GM10248 (cell line): Measurements from ENCODE around the gene FREY1.
A peak's percentile ranks its signal among the peaks of the same experiment; 100 is the strongest.

Experiments
- CTCF ChIA-PET: fragments of 300-600 bp; sonication (Branson Sonifier 250); formaldehyde crosslinking; extraction: SDS; loops from one replicate; lab custom pipeline; 2021; ENCODE audit warnings: antibody characterized with exemption; lab: Yijun Ruan, JAX
- POLR2A ChIA-PET: fragments of 350-650 bp; sonication (Branson Sonifier 250); formaldehyde crosslinking; extraction: SDS; loops from one replicate; lab custom pipeline; 2020; ENCODE audit warnings: antibody characterized with exemption; lab: Yijun Ruan, JAX
- DNase-seq: peaks from one replicate; pipeline ENCODE4 v3.0.0; 2012; ENCODE audit errors: extremely low spot score
- TF ChIP-seq, protein P1 (sequence below): IDR thresholded peaks from 2 replicates; pipeline ENCODE4 v1.5.1; 2012; ENCODE audit warnings: mild to moderate bottlenecking, low read depth; ENCODE audit errors: extremely low read depth, missing control alignments, control extremely low read depth

FREY1 gene

GRCh38 chr11:45889966-45890365, 17.1 kb downstream of the FREY1 start:
- POLR2A ChIA-PET, result no interaction called here
- CTCF ChIA-PET, result interaction anchor here (0.9 to 1.2 kb wide), 4 partner anchors 16 to 75 kb away, joined by 3 to 4 read pairs (median 4); no protein-coding TSS in a partner anchor
- TF ChIP-seq, protein P1, sequence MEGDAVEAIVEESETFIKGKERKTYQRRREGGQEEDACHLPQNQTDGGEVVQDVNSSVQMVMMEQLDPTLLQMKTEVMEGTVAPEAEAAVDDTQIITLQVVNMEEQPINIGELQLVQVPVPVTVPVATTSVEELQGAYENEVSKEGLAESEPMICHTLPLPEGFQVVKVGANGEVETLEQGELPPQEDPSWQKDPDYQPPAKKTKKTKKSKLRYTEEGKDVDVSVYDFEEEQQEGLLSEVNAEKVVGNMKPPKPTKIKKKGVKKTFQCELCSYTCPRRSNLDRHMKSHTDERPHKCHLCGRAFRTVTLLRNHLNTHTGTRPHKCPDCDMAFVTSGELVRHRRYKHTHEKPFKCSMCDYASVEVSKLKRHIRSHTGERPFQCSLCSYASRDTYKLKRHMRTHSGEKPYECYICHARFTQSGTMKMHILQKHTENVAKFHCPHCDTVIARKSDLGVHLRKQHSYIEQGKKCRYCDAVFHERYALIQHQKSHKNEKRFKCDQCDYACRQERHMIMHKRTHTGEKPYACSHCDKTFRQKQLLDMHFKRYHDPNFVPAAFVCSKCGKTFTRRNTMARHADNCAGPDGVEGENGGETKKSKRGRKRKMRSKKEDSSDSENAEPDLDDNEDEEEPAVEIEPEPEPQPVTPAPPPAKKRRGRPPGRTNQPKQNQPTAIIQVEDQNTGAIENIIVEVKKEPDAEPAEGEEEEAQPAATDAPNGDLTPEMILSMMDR, result no peak
- DNase-seq, result no peak

DNA sequence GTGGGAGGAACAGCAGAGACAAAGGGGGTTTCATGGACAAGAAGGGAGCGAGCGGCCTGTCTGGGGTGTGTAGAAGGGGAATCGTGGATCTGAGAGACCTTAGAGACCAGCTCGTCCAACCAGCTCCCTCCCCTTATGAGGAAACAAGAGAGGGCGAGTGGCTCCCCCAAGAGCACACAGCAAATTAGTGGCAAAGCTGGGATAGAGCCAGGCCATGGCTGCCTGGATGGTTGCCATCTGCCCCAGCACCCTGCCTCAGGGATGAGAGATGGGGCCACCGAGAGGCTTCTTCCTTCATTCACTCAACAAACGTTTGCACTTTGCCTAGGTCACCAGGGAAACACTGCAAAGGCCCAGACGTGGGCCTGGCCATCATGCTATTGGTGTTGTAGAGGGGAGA, 17.5 kb downstream of the FREY1 start:
- DNase-seq, result no peak
- ChIA-PET CTCF (interaction anchor here (0.9 to 1.2 kb wide), 3 partner anchors 16 to 26 kb away, joined by 3 to 4 read pairs (median 4); no protein-coding TSS in a partner anchor), POLR2A (no interaction called here)
- TF ChIP-seq, protein P1, result no peak

- ChIA-PET CTCF (interaction anchor here (1.1 to 1.2 kb wide), 2 partner anchors 37 to 116 kb away, joined by 3 read pairs; no protein-coding TSS in a partner anchor), POLR2A (no interaction called here)
Observed at GRCh38 chr11:45887587-45887986, 19.5 kb downstream of the FREY1 start.

DNA sequence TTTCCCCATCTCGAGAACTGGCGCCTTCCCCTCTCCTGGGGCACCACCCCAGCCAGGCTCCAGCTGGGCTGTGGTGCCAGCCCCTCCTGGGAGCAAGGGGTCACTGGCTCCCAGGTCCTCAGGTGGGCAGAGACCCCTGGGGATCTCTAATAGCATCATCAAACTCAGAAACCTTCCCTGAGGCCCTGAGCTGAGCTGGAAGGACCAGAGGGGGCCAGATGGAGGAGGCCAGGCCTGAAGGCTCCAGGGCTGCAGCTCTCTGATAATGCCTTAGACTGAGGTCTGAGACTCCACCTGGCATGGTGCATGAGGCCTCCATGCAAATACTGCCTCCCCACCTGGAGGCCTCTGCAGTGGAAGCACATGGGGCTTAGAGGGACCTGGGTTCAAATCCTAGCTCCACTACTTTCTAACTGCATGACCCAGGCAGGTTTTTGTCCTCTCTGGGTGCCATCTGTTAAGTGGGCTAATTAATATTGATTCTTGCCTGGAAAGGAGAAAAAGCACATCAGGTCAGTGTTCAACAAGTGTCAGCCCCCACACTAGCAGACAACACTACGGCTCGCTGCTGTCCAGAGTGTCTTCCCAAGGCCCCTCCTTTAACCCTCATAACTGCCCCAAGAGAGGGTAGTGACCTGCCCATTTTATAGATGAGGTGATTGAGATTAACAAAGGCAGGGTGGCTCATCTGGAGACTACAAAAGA, 20.1 kb downstream of the FREY1 start:
- CTCF ChIA-PET, result interaction anchor here (1.0 to 1.2 kb wide), 3 partner anchors 14 to 36 kb away, joined by 3 read pairs; no protein-coding TSS in a partner anchor
- POLR2A ChIA-PET, result interaction anchor here (0.5 kb wide), 1 partner anchor 377 kb away, joined by 3 read pairs; no protein-coding TSS in a partner anchor
- TF ChIP-seq, protein P1, result no peak
- no peak for DNase-seq

More at GRCh38 chr11:45887587-45887986, 19.5 kb downstream of the FREY1 start:
- TF ChIP-seq, protein P1, result no peak
- no peak for DNase-seq

DNA sequence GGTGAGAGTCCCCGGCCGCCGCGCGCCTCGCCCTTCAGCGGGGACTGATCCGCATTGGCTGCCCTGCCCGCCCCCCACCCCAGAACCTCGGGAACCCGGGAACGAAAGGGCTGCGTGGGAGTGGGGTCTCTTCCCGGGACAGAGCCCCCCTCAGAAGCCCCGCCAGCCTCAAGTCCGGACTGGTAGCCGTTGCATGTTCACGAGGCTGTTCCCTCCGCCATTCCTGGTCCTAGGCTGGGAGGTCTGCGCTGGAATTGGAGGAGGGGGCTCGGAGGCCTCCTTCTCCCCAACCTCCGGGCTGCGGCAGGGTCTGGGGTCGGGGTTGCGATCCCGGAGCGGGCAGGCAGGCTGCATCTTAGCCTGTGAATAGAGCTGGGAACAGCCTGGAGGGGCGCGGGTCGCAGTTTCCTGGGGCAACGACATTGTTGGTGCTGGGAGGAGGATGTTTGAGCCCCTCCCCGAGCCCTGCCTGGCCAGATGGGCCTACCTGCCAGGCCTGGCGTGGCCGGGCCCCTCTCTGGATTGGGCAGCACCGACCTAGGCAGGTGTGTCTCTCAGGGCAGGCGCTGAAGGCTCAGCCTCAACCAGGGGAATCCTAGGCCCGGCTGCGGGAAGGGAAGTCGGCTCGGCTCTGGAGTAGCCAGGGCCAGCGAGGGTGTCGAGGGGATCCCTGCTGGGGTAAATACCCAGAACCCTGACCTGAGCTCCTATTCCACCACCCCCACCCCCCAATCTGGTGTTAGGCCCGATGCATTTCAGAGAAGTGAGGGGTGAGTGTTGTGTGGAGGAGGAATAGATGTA, 20.9 kb downstream of the FREY1 start:
- POLR2A ChIA-PET, result interaction anchor here (0.5 kb wide), 2 partner anchors 38 to 378 kb away, joined by 3 to 5 read pairs; no protein-coding TSS in a partner anchor
- TF ChIP-seq, protein P1, result no peak
- DNase-seq, result no peak
- CTCF ChIA-PET, result interaction anchor here (1.0 to 1.2 kb wide), 3 partner anchors 13 to 35 kb away, joined by 3 read pairs; no protein-coding TSS in a partner anchor

DNA sequence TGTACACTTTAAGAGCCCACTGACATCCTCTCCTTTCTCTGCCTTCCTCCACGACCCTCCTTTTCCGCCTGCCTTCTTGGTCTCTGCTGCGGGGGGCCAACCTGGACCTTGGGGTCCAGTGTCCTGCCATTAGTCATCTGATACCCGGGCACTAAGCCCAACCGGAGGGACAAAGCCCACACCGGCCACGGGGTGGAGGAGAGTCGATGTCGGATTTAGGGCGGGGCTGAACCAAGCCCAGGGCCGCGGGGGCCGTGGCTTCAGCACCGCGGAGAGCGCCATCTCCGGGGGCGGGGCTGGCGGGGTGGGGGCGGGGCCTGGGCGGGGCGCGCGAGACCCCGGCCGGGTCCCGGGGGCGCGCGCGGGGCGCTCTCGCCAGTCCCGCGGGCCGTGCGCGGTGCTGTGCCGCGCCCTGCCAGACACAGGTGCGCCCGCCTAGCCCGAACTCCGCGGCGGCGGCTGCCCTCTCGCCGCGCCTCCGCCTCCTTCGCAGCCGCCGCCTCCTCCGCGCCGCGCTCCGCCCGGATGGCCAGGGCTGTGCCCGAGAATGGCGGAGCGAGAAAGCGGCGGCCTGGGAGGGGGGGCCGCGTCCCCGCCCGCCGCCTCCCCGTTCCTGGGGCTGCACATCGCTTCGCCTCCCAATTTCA, 21.7 kb downstream of the FREY1 start, which contains the start of gene MAPK8IP1:
Gene MAPK8IP1, plus strand, starts transcription at position 378 of the 647 bp plus-strand sequence. Its CDS starts 170 bp downstream, at position 548.
- DNase-seq, result peak; percentile 86
- ChIA-PET POLR2A (no interaction called here), CTCF (no interaction called here)
- TF ChIP-seq, protein P1, result no peak
